Calu3 (cell line): Measurements from ENCODE around the gene SYNPR. TPM values are rescaled to one million over a fixed set of nuclear protein-coding genes. Genes with fewer than 3 reads are reported as not detected.

Experiments used
- BruUV-seq: library from RNA; stranded (reverse); fragments of 400-500 nt; replicated peaks from 2 replicates; lab custom pipeline; 2021; lab: Mats Ljungman, UMichigan
- CTCF ChIA-PET: fragments of 300-600 bp; sonication (Branson Sonifier 250); formaldehyde crosslinking; loops from one replicate; lab custom pipeline; 2022; ENCODE audit warnings: antibody characterized with exemption; lab: Charles Lee
- DNase-seq: peaks from one replicate; pipeline ENCODE4 v3.0.0; 2022
- H3K27ac Mint-ChIP-seq: one replicate; pipeline ENCODE4 v1.8.0; 2022; ENCODE audit warnings: mixed read lengths; ENCODE audit not compliant: unreplicated experiment
- H3K27me3 Mint-ChIP-seq: one replicate; pipeline ENCODE4 v1.8.0; 2022; ENCODE audit warnings: mixed read lengths; ENCODE audit not compliant: unreplicated experiment
- H3K36me3 Mint-ChIP-seq: one replicate; pipeline ENCODE4 v1.8.0; 2022; ENCODE audit warnings: mild to moderate bottlenecking, moderate library complexity, mixed read lengths; ENCODE audit not compliant: insufficient read depth, unreplicated experiment
- H3K4me1 Mint-ChIP-seq: one replicate; pipeline ENCODE4 v1.8.0; 2022; ENCODE audit warnings: mild to moderate bottlenecking, low read depth, mixed read lengths; ENCODE audit not compliant: unreplicated experiment
- H3K4me3 Mint-ChIP-seq: one replicate; pipeline ENCODE4 v1.8.0; 2022; ENCODE audit warnings: mild to moderate bottlenecking, low read depth, moderate library complexity, mixed read lengths; ENCODE audit not compliant: unreplicated experiment
- H3K9me3 Mint-ChIP-seq: one replicate; pipeline ENCODE4 v1.8.0; 2022; ENCODE audit warnings: low read depth, mixed read lengths; ENCODE audit not compliant: unreplicated experiment
- intact Hi-C: fragments of 100-400 bp; cut with micrococcal nuclease; formaldehyde crosslinking; loops from one replicate; pipeline ENCODE4 v1.10.0; 2022; ENCODE audit not compliant: unreplicated experiment
- total RNA-seq: library from RNA; stranded (reverse); gene quantifications from 2 replicates; pipeline ENCODE4 v1.2.3, GENCODE V29; 2022
- TF ChIP-seq, protein P1 (sequence below): fragments of 200-600 bp; IDR thresholded peaks from one replicate; pipeline ENCODE4 v1.8.0; 2022; ENCODE audit warnings: antibody characterized with exemption; ENCODE audit not compliant: unreplicated experiment

The SYNPR gene
- total RNA-seq, 1 experiment from 2014 or later, result 0.90 TPM

DNA sequence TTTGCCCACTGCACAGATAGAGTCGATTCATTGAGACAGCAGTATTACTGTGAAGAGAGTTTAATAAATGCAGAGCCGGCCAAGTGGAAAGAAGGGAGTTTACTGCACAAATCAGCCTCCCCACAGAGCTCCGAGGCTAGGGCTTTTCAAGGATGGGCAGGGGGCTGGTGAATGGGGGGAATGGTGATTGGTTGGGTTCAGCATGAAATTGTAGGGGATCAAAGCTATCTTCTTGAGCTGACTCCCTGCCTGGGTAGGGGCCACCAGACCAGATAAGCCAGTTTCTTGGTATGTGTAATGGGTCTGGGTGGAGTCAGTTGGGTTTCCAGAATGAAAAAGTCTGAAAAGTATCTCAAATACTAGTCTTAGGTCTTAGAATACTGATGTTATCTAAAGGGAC is 66.6 kb downstream of the SYNPR start:
- TF ChIP-seq, protein P1, sequence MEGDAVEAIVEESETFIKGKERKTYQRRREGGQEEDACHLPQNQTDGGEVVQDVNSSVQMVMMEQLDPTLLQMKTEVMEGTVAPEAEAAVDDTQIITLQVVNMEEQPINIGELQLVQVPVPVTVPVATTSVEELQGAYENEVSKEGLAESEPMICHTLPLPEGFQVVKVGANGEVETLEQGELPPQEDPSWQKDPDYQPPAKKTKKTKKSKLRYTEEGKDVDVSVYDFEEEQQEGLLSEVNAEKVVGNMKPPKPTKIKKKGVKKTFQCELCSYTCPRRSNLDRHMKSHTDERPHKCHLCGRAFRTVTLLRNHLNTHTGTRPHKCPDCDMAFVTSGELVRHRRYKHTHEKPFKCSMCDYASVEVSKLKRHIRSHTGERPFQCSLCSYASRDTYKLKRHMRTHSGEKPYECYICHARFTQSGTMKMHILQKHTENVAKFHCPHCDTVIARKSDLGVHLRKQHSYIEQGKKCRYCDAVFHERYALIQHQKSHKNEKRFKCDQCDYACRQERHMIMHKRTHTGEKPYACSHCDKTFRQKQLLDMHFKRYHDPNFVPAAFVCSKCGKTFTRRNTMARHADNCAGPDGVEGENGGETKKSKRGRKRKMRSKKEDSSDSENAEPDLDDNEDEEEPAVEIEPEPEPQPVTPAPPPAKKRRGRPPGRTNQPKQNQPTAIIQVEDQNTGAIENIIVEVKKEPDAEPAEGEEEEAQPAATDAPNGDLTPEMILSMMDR, result no peak
- CTCF ChIA-PET, result interaction anchor here (0.7 kb wide), 1 partner anchor 742 kb away, joined by 4 read pairs; no protein-coding TSS in a partner anchor
- peaks cover 38% of the 10 kb centered on the region for H3K4me1 Mint-ChIP-seq
- no peaks in the 10 kb centered on the region for H3K9me3 Mint-ChIP-seq
- intact Hi-C loops, result no loop called here
- H3K27me3 Mint-ChIP-seq, result no peaks in the 10 kb centered on the region
- peaks cover 6% of the 10 kb centered on the region for H3K36me3 Mint-ChIP-seq
- no TSS peak for BruUV-seq
- peak overlapping the region; percentile 48 for H3K4me3 Mint-ChIP-seq
- H3K27ac Mint-ChIP-seq, result no peak overlapping the region
- DNase-seq, result peak; percentile 47

DNA sequence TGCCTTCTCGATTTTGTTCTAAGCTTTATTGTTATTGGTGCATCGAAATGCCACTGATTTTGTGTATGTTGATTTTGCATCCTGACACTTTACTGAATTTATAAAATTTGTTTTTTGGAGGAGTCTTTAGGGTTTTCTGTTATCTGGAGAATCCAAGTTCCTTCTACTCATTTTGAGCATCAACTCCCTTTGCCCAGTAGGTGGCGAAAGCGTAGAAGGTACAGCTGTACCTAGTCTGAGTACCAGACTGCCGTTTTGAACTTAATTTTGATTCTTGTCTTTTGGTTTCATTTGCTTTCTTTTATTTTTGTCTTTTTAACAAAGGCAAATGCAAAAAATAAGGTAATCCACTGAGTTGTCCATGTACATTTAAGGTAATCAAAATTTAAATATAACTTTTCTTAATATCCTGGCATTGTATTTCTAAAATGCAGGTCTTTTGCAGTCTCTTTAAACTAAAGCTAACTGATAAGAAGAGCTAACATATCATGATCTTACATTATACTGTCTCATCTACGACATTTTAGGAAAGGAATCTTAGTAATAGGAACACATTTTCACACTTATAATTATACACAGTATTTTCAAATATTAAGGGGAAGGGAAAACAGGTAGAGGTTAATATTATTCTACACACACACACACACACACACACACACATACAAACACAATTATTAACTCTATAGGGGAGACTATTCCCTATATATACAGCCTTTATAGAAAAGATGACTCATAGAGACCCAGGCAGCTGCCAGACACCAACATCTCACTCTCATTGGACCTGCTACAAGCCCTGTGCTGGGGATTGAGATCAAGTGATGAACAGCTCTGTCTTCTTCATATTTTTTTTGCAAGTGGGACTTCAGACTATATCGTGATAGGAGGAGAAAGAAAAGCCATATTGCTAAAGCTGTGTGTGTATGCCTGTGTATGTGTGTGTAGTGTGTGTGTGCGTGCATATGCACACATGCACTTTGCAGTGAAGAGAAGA is 71.8 kb downstream of the SYNPR start:
- intact Hi-C loops, result loop anchor here (5.0 kb wide), 2 partner anchors 442 to 642 kb away; no protein-coding TSS in a partner anchor
- Mint-ChIP-seq H3K4me1 (peaks cover 18% of the 10 kb centered on the region), H3K36me3 (no peaks in the 10 kb centered on the region), H3K4me3 (no peak overlapping the region), H3K27ac (no peak overlapping the region), H3K27me3 (peaks cover under 1% of the 10 kb centered on the region), H3K9me3 (no peaks in the 10 kb centered on the region)
- DNase-seq, result peak; percentile 59
- TF ChIP-seq, protein P1, result peak; percentile 62
- no TSS peak for BruUV-seq
- CTCF ChIA-PET, result interaction anchor here (0.9 to 1.4 kb wide), 5 partner anchors 16 to 469 kb away, joined by 3 to 6 read pairs (median 3); partner anchors contain the start of gene C3orf49

DNA sequence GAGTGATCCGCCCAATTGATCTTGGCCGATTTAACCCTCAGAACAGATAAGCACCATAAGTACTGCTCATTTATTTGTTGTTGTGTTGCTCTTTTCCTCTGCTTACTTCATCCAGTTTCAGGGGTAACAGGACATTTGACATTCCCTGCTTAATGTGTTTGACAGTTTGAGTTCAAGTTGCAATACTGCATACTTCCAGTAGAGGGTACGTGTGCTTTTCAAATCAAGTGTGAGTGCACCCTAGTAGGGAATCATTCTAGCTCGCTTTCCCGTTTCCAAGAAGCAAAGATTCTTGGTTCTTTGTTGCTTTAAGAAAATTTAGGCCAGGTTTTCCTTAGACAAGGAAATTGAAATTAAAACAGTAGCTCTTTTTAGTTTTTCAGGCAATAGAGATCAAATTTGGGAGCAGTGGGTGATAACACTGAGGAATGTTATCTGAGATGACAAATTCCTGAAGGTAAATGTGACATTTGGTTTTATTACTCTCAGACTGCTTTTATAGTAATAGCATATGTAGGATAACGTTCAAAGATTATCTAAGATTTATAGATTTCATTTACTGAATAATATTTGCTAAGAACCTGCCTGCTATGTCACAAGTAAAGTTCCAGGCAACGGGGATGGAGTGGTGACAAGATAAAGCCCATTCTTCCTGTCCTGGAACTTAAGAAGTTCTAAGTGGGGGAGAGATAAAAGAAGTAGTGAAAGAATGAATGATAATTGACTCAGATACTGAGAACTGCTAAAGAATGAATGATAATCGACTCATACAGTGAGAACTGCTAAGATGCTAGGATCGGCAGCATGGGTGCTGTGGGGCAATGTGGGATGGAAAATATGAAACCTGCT is 73.3 kb downstream of the SYNPR start:
- H3K9me3 Mint-ChIP-seq, result no peaks in the 10 kb centered on the region
- peaks cover 16% of the 10 kb centered on the region for H3K27me3 Mint-ChIP-seq
- TF ChIP-seq, protein P1, result peak; percentile 24
- peaks cover 9% of the 10 kb centered on the region for H3K4me1 Mint-ChIP-seq
- intact Hi-C loops, result loop anchor here (1.0 to 5.0 kb wide), 5 partner anchors 214 to 641 kb away; no protein-coding TSS in a partner anchor
- no peaks in the 10 kb centered on the region for H3K36me3 Mint-ChIP-seq
- H3K4me3 Mint-ChIP-seq, result no peak overlapping the region
- H3K27ac Mint-ChIP-seq, result no peak overlapping the region
- BruUV-seq, result no TSS peak
- CTCF ChIA-PET, result interaction anchor here (0.6 to 1.1 kb wide), 5 partner anchors 76 to 467 kb away, joined by 3 to 17 read pairs (median 3); partner anchors contain the start of gene C3orf49
- peak; percentile 10 for DNase-seq

DNA sequence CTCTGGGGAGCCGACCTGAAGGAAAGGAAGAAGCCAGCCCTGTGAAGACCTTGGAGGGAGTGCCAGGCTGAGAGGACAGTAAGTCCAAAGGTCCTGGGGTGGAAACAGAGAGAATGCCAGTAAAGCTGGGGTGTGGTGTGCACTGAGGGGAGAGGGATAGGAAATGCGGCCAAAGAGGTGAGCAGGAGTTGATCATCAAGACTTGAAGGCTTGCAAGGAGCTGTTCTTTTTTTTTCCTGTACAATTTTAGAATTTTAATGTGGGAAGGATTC is 73.8 kb downstream of the SYNPR start:
- no peak overlapping the region for H3K27ac Mint-ChIP-seq
- H3K27me3 Mint-ChIP-seq, result peaks cover 22% of the 10 kb centered on the region
- no peaks in the 10 kb centered on the region for H3K36me3 Mint-ChIP-seq
- TF ChIP-seq, protein P1, result no peak
- H3K4me1 Mint-ChIP-seq, result peaks cover 9% of the 10 kb centered on the region
- BruUV-seq, result no TSS peak
- DNase-seq, result no peak
- intact Hi-C loops, result loop anchor here (5.0 kb wide), 2 partner anchors 440 to 640 kb away; no protein-coding TSS in a partner anchor
- H3K9me3 Mint-ChIP-seq, result no peaks in the 10 kb centered on the region
- no peak overlapping the region for H3K4me3 Mint-ChIP-seq
- CTCF ChIA-PET, result no interaction called here
